GM19035 (cell line): Measurements from ENCODE around the gene SLC5A2.
"Not testable (repeated sequence)": the region's sequence is repeated elsewhere in the genome, so short reads cannot be mapped to it uniquely, and the experiment has no call there.

Experiments used
- ATAC-seq: cut with Tn5 transposase; IDR thresholded peaks from one replicate; pipeline ENCODE4 v1.9.1; 2021; ENCODE audit not compliant: unreplicated experiment

The SLC5A2 gene

DNA sequence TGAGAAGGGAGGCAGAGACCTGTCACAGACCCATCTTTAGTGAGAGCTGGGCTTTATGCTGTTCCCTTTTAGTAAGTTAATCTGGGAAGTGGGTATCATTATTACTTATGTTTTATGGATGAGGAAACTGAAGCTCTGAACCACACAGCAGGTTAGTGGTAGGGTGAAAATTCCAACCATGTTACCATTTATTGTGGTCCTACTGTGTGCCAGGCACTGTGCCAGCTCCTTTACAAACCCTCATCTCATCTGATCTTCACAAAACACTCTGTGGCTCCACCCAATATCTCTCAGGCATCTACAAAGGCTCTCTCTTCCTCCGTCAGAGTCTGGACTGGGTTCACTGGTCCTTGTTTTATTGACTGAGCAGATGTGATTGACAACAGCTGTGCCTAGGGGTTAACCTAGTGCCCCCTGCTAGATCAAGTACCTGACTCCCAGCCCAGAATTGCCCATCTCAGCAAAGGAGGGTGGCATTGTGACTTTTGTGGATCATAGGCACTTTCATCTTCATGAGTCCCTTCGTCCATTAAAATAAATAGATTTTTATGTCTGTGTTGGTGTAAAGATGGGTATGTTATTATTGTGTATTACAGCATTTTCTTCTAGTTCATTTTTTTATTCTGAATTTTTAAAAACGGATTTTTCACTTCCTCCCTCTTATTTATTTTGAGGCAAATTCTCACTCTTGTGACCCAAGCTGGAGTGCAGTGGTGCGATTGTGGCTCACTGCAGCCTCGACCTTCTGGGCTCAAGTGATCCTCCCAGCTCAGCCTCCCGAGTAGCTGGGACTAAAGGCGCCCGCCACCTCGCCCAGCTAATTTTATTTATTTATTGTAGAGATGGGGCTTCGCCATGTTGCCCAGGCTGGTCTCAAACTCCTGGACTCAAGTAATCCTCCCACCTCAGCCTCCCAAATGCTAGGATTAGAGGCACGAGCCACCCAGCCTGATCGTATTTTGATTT lies 7.9 kb upstream of the SLC5A2 start:
- ATAC-seq: no peak

DNA sequence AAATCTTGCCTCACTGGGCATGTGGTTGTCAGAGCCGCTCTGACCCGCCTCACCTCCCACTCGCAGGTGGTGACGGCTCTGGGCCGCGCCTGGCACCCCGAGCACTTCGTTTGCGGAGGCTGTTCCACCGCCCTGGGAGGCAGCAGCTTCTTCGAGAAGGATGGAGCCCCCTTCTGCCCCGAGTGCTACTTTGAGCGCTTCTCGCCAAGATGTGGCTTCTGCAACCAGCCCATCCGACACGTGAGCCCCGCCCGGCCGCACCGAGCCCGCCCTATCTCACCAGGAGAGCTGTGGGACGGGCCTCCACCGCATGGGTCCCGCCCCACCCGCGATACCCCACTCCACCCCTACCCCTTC lies 7.0 kb upstream of the SLC5A2 start:
- ATAC-seq: no peak

DNA sequence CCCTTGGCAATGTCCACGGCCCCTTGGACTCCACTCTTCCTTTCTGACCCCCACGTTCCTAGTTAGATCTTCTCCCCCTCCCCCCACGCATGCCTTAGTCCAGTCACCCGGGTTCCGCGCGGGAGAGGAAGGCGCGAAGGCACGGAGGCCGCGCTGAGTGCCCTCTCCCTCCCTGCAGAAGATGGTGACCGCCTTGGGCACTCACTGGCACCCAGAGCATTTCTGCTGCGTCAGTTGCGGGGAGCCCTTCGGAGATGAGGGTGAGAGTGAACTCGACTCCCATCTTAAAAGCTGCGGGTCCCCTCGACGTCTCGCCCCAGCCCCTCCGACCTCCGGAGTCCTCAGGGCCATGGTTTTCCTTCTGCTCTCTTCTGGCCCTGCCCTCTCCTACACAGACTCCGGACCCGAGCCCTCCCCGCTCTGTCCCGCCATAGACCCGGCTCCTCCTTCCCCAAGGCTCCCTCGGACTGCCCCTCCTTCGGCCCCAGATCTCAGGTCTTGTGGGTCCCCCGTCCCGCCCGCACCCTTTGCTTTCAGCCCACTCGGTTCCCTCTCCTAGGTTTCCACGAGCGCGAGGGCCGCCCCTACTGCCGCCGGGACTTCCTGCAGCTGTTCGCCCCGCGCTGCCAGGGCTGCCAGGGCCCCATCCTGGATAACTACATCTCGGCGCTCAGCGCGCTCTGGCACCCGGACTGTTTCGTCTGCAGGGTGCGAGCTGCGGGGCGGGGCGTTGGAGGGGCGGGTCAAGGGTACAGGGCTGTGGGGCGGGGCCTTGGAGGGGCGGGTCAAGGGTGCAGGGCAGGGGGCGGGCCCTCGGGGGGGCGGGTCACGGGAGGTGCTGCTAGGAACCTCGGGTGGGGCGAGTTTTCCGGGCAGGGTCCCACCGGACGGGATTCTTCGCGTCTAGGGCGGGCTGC lies 6.4 kb upstream of the SLC5A2 start:
- peak; percentile 71 for ATAC-seq

DNA sequence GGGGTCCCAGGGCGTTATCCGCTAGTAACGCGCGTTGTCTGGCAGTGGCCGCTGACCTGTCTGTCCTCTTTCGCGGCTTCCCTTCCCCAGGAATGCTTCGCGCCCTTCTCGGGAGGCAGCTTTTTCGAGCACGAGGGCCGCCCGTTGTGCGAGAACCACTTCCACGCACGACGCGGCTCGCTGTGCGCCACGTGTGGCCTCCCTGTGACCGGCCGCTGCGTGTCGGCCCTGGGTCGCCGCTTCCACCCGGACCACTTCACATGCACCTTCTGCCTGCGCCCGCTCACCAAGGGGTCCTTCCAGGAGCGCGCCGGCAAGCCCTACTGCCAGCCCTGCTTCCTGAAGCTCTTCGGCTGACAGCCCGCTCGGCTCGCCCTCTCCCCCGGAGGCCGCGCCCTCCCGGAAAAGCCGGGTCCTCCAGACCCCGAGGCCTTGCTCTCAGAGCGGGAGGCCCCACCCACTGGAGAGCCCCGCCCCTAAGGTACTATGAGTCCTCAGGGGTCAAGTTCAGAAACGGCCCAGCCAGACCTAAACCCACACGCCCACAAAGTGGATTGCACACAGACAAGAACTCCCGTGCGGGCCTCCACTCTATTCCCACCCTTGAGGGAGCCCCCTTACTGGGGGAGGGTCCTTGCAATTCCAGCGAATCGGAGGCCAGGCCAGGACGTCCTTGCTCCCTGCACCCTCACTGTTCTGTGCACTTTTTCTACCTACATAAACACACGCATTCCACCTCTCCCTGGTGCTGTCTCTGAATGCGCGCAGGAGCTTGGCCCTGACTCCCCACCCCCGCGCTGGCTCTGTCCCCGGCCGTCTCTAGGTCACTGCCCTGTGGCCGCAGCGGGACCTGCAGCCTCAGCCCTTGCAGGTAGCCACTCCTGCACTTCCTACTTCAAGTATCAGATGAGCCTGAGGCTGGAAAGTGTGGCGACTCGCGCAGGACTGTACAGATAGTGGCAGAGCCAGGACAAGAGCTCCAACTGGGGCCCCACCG lies 5.4 kb upstream of the SLC5A2 start:
- ATAC-seq: peak; percentile 32

DNA sequence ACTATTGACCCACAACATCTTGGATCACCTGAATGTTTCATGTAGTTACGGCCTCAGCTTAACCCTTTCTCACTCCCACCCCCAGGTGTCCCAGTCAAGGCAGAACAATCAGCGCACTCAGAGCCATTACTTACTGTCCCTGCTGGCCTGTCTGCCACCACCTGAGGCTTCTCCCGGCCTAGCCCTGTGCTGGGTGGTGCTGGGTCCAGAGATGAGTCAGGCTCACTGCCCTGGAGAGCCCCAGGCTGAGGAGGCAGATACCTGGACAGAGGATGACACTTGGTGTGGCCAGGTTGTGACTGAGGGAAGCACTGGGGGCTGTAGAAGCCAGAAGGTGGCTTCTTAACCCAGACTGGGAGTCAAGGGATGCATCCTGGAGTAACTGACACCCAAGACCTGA lies 4.0 kb upstream of the SLC5A2 start:
- ATAC-seq: no peak

DNA sequence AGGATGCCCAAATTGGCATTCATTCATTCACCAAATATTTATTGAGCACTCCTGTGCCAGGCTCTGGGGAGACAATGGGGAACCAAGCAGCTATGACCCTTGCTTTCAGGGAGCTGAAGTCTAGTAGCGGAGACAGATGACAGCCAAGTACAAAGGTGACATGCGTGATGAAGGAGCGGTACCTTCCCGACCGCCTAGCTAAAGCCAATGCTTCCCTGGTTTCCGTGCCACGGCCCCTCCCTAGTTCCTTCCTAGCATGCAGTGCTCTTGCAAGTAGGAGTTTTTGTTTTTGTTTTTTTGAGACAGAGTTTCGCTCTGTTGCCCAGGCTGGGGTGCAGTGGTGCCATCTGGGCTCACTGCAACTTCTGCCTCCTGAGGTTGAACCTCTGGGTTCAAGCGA lies 3.2 kb upstream of the SLC5A2 start:
- no peak for ATAC-seq

DNA sequence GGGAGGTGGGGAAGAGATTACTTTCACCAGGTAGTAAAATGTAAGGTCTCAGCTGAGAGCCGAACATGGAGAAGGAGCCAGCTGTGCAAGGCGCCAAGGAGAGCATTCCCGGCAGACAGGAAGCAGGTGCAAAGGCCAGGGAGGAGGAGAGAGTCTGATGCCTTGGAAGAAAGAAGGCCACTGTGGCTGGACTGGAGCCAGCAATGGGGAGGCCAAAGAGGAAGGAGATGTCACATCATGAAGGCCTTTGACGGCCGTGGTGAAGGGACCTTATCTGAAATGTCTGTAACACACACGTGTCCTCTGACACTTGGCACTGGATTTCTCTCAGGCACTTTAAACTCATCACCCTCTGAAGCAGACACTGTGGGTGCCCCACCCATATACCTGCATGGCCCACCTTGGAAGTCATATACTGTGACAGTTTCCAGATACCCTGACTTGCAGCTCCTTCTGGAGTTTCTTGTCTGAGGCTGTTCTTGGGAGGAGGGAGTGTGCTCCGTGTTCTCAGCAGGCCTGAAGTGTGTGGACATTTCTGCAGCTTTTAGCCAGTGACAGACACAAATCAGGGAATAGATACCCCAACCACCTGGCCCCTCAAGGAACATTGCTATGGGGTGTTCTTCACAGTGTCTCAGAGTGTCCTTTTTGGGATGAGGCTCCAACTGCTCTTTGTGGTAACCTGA lies 1.9 kb upstream of the SLC5A2 start:
- no peak for ATAC-seq

DNA sequence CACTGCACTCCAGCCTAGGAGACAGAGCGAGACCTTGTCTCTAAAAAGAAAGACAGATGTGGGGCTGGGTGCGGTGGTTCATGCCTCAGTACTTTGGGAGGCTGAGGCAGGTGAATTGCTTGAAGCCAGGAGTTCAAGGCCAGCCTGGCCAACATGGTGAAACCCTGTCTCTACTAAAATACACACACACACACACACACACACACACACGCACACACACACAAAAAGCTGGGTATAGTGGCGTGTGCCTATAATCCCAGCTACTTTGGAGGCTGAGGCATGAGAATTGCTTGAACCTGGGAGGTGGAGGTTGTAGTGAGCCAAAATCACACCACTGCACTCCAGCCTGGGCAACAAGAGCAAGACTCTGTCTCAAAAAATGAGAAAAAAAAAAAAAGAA lies 1.1 kb downstream of the SLC5A2 start:
- not testable (repeated sequence) for ATAC-seq

DNA sequence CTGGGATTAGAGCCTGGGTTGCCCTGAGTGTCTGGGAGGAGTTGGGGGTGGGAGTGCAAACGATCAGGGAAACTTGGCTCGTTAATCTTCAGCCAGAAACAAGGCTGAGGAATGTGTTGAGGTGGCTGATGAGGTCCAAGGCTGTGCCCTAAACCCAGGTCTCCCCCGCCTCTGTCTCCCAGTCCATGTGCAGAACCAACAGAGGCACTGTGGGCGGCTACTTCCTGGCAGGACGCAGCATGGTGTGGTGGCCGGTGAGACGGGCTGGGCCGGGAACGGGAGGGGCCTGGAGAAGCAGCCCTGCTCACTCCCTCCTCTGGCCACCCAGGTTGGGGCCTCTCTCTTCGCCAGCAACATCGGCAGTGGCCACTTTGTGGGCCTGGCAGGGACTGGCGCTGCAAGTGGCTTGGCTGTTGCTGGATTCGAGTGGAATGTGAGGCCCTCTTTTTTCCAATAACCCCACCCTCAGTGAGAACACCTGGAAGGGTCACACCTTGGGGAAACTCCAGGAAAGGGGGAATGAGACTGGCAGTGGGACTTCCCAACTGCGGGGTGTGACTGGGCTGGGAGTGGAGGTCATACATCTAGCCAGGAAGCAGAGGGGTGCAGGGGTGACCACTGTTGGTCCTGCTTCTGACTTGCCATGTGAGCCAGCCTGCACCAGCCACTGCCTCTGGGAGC lies 1.7 kb downstream of the SLC5A2 start:
- no peak for ATAC-seq

DNA sequence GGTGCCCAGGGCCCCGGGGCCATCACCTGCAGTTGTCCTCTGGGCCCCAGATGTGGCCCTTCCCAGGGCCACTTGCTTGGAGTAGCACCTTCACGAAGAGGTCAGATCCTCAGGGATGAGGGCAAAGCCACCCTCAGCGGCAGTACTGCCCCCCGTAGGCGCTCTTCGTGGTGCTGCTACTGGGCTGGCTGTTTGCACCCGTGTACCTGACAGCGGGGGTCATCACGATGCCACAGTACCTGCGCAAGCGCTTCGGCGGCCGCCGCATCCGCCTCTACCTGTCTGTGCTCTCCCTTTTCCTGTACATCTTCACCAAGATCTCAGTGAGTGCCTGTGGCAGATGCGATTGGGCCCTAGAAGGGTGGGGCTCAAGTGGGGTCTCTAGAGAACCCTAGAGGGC lies 2.6 kb downstream of the SLC5A2 start:
- no peak for ATAC-seq

DNA sequence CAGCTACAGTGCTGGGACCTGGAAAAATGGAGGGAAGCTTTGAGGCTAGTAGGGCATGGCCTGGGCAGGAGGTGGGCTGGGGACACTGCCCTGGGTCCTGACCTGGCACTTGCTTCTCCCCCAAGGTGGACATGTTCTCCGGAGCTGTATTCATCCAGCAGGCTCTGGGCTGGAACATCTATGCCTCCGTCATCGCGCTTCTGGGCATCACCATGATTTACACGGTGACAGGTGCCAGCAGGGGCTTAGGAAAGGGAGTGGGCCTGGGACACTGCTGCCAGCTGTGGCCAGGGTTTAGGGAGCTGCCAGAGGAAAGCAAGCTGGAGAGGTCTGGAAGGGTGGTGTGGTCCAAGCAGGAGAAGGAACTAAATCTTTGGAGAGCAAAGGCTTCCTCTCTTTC lies 3.1 kb downstream of the SLC5A2 start:
- no peak for ATAC-seq

DNA sequence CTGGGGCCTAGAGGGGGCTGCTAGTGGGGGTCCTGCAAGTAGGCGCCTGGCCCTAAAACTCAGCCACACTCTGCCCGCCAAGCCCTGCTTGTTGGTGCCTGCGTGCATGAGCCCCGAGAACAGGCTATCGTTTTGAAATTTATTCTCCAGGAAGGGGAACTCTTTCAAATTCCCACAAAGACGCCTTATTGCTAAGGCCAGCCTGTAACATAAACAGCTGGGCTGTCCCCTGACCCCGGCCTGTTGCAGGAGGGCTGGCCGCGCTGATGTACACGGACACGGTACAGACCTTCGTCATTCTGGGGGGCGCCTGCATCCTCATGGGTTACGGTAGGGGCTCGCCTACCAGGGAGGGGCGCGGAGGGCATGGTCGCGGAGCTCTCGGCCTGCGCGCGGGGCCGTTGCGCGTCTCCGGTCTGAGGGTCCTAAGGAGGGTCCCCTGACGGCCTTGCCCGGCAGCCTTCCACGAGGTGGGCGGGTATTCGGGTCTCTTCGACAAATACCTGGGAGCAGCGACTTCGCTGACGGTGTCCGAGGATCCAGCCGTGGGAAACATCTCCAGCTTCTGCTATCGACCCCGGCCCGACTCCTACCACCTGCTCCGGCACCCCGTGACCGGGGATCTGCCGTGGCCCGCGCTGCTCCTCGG lies 4.3 kb downstream of the SLC5A2 start:
- ATAC-seq: peak; percentile 3

DNA sequence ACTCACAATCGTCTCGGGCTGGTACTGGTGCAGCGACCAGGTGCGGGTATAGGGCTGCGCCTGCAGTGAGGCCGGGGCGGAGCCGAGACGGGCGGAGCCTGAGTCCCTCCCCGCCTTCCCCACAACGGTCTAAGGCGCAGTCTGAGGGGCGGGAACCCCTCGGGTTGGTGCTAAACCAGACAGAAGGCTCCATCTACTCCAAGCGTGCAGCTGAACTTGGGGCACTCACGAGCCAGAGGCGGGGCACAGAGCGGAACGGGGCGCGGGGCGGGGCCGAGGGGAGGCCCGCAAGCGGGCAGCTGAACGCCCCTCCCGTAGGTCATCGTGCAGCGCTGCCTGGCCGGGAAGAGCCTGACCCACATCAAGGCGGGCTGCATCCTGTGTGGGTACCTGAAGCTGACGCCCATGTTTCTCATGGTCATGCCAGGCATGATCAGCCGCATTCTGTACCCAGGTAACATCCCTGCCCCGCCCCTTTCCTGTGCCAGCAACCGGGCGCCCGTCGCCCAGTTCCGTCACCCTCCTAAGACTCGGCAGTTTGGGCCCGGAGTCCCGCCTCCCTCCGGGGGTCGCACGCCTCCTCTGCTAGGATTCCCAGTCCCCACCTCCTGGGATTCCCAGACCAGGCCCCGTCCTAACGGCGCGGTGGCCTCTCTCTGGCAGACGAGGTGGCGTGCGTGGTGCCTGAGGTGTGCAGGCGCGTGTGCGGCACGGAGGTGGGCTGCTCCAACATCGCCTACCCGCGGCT lies 5.0 kb downstream of the SLC5A2 start:
- ATAC-seq: peak; percentile 90

DNA sequence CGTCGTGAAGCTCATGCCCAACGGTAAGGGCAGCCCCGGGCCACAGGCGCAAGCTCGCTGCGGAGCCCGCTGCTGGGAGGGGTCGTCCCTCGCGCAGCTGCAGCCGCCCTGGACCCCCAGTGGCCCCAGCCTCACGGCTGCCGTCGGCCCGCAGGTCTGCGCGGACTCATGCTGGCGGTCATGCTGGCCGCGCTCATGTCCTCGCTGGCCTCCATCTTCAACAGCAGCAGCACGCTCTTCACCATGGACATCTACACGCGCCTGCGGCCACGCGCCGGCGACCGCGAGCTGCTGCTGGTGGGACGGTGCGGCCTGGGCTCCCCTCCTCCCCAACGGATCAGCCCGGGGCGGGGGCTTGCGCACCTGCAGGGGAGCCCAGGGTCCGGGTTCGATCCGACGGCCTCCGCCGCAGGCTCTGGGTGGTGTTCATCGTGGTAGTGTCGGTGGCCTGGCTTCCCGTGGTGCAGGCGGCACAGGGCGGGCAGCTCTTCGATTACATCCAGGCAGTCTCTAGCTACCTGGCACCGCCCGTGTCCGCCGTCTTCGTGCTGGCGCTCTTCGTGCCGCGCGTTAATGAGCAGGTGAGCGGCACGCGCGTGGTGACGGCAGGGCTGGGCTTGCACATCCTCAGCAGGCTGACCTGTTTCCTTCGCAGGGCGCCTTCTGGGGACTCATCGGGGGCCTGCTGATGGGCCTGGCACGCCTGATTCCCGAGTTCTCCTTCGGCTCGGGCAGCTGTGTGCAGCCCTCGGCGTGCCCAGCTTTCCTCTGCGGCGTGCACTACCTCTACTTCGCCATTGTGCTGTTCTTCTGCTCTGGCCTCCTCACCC lies 5.8 kb downstream of the SLC5A2 start:
- no peak for ATAC-seq

DNA sequence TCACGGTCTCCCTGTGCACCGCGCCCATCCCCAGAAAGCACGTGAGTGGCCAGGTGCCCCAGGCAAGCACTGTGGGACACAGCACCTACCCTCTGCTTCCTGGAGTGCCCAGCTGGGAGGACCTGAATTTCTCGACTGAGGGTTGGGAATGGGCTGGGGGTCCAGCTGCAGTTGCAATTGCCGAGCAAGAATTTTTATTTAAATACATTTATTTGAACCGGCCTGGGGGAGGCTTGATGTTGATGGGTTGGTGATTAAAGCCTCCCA lies 6.3 kb downstream of the SLC5A2 start:
- ATAC-seq: no peak

DNA sequence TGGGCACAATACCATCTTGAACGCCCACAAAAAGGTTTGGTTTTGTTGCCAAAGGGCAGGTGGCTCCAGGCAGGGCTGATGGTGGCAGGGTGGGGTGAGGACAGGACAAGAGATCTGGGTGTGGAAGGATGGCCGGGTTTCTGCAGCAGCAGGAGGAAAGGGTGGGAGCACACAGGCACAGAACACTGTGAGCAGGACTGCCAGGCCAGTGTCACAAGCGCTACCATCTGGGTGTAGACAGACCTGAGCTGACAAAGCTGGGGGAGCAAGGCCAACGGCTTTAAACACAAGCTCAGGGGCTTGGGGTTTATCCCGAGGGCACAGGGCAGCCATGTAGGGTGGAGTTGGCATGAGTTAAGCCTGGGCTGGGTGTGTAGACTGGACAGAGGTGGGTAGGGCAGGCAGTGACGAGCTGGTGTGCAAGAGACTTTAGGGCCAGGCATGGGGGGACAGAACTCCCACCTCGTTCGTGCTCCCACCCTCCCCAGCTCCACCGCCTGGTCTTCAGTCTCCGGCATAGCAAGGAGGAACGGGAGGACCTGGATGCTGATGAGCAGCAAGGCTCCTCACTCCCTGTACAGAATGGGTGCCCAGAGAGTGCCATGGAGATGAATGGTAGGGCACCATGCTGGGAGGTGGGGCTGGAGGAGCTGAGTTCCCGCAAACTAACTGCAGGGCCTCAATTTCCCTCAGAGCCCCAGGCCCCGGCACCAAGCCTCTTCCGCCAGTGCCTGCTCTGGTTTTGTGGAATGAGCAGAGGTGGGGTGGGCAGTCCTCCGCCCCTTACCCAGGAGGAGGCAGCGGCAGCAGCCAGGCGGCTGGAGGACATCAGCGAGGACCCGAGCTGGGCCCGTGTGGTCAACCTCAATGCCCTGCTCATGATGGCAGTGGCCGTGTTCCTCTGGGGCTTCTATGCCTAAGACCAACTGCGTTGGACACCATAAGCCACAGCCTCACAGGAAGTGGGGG lies 7.0 kb downstream of the SLC5A2 start:
- ATAC-seq: no peak
